ENCODE data around the gene LSM12. TPM values are rescaled to one million over a fixed set of nuclear protein-coding genes. Genes with fewer than 3 reads are reported as not detected.

LSM12 gene
- total and polyA plus RNA-seq, 2 of the 8 experiments (the other 6 are each of a cell fraction or from before 2014, with no cell fraction given): 69.8 to 142 TPM

DNA sequence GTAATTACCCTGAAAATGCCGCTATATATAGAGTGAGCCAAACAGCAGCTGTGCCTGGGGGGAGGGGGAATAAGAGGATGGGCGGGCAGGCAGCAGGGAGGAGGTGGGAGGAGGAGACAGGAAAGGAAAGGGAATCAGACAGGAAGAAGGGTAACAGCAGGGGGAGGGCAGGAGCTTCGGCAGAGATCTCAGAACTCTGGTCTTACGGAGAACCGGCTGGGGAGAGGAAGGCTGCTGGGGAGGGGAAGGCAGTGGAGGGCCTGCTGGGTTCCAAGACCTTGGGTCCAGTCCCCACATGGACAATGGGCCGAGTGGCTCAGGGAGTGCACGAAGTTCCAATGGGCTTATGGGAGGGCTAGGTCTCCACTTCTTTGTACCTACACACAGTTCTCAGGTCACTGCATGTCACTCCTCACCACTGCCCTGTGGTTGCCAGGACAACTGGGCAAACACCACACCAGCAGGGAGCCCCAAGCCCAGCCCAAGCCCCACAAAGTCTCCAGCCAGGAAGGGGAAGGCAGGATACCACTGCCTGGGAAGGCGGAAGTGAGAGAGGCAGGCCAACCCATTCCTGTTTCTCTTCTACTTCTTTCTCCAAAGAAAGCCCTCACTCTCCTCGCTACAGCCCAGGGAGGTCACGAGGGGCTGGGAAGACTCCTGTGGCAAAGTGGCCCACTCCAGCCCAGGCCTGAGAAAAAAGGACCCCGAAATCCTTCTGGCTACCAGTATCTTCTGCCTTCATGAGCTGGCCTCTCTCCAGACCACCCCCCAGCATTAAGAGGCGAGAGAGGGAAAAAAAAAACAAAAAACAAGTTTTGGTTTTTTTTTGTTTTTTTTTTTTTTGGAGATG, 29.4 kb upstream of the LSM12 start:
- peak overlapping the region; percentile 88; the same call in 1 of the 2 replicates for H2BK12ac ChIP-seq (ENCODE audit: low read depth, low read length)
- H2AK5ac ChIP-seq (ENCODE audit: low read depth, low read length): no peak overlapping the region; the same call in 1 of the 2 replicates
- no peak overlapping the region for H2AFZ ChIP-seq (ENCODE audit: low read length)
- H3K79me1 ChIP-seq (ENCODE audit: low read depth, low read length): 0 out of 2 replicates have a peak, but pooled peaks cover 3% of the 10 kb centered on the region
- ChIA-PET POLR2A (ENCODE audit: partially characterized antibody) (interaction anchor here (0.8 to 2.7 kb wide), 16 partner anchors 9 to 93 kb away, joined by 3 to 14 read pairs (median 4); partner anchors contain the start of genes ASB16, HDAC5, LSM12 and TMUB2), CTCF (ENCODE audit: partially characterized antibody) (interaction anchor here (0.6 to 34.4 kb wide), 7 partner anchors 9 to 1391 kb away, joined by 3 to 638 read pairs (median 4); partner anchors contain the start of gene HDAC5)
- H4K91ac ChIP-seq (replicated peaks; ENCODE audit: insufficient read length, low read length): peak overlapping the region; percentile 81
- H3K18ac ChIP-seq (ENCODE audit: extremely low read depth, low read length): peak overlapping the region; percentile 94
- H3K56ac ChIP-seq (replicated peaks; ENCODE audit: insufficient read length, low read depth, low read length): no peak overlapping the region
- peak overlapping the region; percentile 91; the same call in 1 of the 2 replicates for H4K8ac ChIP-seq (ENCODE audit: extremely low read depth, insufficient read depth, low read length)
- H3K4ac ChIP-seq (replicated peaks; ENCODE audit: insufficient read length, low read depth, low read length): peak overlapping the region; percentile 30
- H3K27me3 ChIP-seq (replicated peaks in 1 of 4; ENCODE audit: control insufficient read depth in 3 of 4, extremely low read depth in 1 of 4, insufficient read depth in 3 of 4, low read length in 3 of 4): no peaks in the 10 kb centered on the region
- H4K5ac ChIP-seq (ENCODE audit: insufficient read length, low read depth, low read length): peak overlapping the region; percentile 69
- H3K23me2 ChIP-seq (ENCODE audit: low read depth, low read length): peaks cover 2% of the 10 kb centered on the region
- peaks cover 1 to 11% (median 6%) of the 10 kb centered on the region in 4 experiments for H3K4me1 ChIP-seq (replicated peaks in 1 of 4; ENCODE audit: control insufficient read depth in 3 of 4, insufficient read depth in 4 of 4, low read length in 3 of 4)
- no peak overlapping the region for H3K14ac ChIP-seq (ENCODE audit: insufficient read length)
- peaks cover 0 to 6% of the 10 kb centered on the region in 2 experiments; a peak in 1 of 4 replicates for H3K79me2 ChIP-seq (ENCODE audit: control insufficient read depth in 1 of 2, insufficient read depth in 2 of 2, low read length in 2 of 2)
- H3K36me3 ChIP-seq (ENCODE audit: control insufficient read depth in 2 of 4, insufficient read depth in 4 of 4, low read length in 3 of 4): peaks cover 2 to 17% (median 12%) of the 10 kb centered on the region in 4 experiments; a peak in 6 of 8 replicates
- WGBS, 2 experiments (ENCODE audit: extremely low coverage in 1 of 2, insufficient coverage in 1 of 2, insufficient read length in 1 of 2, insufficient replicate concordance in 2 of 2, low coverage in 1 of 2, low lambda C conversion rate in 2 of 2, missing lambda C conversion rate in 1 of 2): 10% methylated on average over 11 of the region's 12 CpGs; no CpG with 5 or more reads in 1 of the 2 experiments
- H3K27ac ChIP-seq (ENCODE audit: low read depth, low read length): peak overlapping the region; percentile 92
- H3K23ac ChIP-seq (ENCODE audit: insufficient read length): no peak overlapping the region
- H2BK15ac ChIP-seq (ENCODE audit: low read length): peak overlapping the region; percentile 83; the same call in 1 of the 2 replicates
- no peak overlapping the region for H2BK120ac ChIP-seq (replicated peaks; ENCODE audit: low read depth, low read length)
- H3K9me3 ChIP-seq (ENCODE audit: insufficient read depth in 2 of 2, low read depth in 1 of 2, low read length in 1 of 2): no peaks in the 10 kb centered on the region
- H2BK5ac ChIP-seq (ENCODE audit: low read depth, low read length): peak overlapping the region; percentile 98
- DNase-seq (ENCODE audit: low read depth in 1 of 2, low spot score in 2 of 2): peak; percentile 78 to 86
- peak; percentile 87 for FAIRE-seq
- peak overlapping the region in 3 of 4 experiments; percentile 47 to 78 (median 74); a peak in 6 of 7 replicates for H3K9ac ChIP-seq (replicated peaks in 1 of 4; ENCODE audit: extremely low read depth in 1 of 4, low read depth in 3 of 4, low read length in 3 of 4)
- H4K20me1 ChIP-seq (replicated peaks in 1 of 2; ENCODE audit: control insufficient read depth in 1 of 2, insufficient read depth in 2 of 2, low read length in 2 of 2): no peaks in the 10 kb centered on the region
- peak overlapping the region; percentile 82 to 96 for H3K4me2 ChIP-seq (ENCODE audit: insufficient read depth in 1 of 2, low read depth in 2 of 2, low read length in 2 of 2)
- H3K4me3 ChIP-seq (ENCODE audit: extremely low read depth in 1 of 4, insufficient read depth in 2 of 4, low read depth in 3 of 4, low read length in 4 of 4): peak overlapping the region; percentile 32 to 53 (median 45); a peak in 7 of 8 replicates
- H2BK20ac ChIP-seq (ENCODE audit: low read length): peak overlapping the region; percentile 95; the same call in 1 of the 2 replicates
- TF ChIP-seq, protein P1, sequence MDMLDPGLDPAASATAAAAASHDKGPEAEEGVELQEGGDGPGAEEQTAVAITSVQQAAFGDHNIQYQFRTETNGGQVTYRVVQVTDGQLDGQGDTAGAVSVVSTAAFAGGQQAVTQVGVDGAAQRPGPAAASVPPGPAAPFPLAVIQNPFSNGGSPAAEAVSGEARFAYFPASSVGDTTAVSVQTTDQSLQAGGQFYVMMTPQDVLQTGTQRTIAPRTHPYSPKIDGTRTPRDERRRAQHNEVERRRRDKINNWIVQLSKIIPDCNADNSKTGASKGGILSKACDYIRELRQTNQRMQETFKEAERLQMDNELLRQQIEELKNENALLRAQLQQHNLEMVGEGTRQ (IDR thresholded peaks at IDR 0.05; ENCODE audit: low read length): no peak
- TF ChIP-seq EZH2 (IDR thresholded peaks at IDR 0.05; ENCODE audit: low read depth, low read length, severe bottlenecking) (no peak), TBP (IDR thresholded peaks at IDR 0.05; ENCODE audit: low read depth, low read length) (peak; percentile 25; the same call in 1 of the 2 replicates), SAP30 (IDR thresholded peaks at IDR 0.05; ENCODE audit: insufficient read depth, insufficient replicate concordance, low read length) (no peak), SP2 (IDR thresholded peaks at IDR 0.05; ENCODE audit: low read length) (no peak), KDM1A (IDR thresholded peaks at IDR 0.05; ENCODE audit: borderline replicate concordance, low read length) (peak; percentile 6; the same call in 1 of the 2 replicates), HDAC6 (IDR thresholded peaks at IDR 0.05; ENCODE audit: low read depth, low read length) (no peak), GTF2F1 (IDR thresholded peaks at IDR 0.05; ENCODE audit: borderline replicate concordance, low read depth, low read length) (no peak), EGR1 (IDR thresholded peaks at IDR 0.05; ENCODE audit: borderline replicate concordance, low read depth, low read length) (peak; percentile 72; the same call in 1 of the 2 replicates)

Data from H1 (cell line).